NCI-H446 treated with DMSO at 0.1 percent for 48 hours (cell line): ENCODE measurements around the gene PCSK7.
"Not testable (repeated sequence)": the region's sequence is repeated elsewhere in the genome, so short reads cannot be mapped to it uniquely, and the experiment has no call there.

Experiments used
- DNase-seq: peaks from one replicate; lab custom pipeline; 2025; lab: John Stamatoyannopoulos, UW

The PCSK7 gene

GRCh38 chr11:117217141-117218084 lies 14.5 kb downstream of the PCSK7 start:
- DNase-seq, result no peak

DNA sequence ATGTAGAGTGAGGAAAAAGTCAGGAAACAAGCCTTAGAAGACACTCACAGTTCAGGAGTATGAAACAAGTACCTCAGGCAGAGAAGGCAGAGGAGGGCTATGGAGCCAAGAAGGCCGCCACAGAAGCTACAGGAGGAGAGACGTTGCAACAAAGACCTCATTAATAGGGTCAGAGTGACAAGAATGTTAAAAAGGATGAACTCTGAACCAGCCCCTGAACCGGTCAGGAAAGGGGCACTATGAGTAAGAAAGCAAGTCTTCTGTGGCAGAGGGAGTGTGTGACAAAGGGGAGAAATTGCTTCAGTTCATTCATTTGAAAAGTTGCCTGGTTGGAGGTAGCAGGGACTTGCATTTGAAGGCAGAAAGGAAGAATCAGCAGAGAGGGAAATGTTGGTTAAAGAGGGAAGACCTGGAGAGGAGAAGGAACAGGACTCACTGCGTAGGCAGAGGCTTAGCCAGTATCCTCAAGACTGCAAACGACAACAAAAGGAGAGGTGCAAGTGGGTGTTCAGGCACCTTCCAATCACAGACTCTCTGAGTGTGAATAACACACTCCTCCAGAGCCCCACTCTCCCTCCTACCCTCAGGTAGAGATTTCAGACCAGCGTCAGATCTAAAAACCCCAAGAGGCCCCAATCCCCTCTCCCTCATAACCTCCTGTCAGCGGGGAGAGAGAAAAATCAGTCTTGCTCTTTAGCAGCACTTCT lies 17.3 kb downstream of the PCSK7 start:
- DNase-seq, result no peak

DNA sequence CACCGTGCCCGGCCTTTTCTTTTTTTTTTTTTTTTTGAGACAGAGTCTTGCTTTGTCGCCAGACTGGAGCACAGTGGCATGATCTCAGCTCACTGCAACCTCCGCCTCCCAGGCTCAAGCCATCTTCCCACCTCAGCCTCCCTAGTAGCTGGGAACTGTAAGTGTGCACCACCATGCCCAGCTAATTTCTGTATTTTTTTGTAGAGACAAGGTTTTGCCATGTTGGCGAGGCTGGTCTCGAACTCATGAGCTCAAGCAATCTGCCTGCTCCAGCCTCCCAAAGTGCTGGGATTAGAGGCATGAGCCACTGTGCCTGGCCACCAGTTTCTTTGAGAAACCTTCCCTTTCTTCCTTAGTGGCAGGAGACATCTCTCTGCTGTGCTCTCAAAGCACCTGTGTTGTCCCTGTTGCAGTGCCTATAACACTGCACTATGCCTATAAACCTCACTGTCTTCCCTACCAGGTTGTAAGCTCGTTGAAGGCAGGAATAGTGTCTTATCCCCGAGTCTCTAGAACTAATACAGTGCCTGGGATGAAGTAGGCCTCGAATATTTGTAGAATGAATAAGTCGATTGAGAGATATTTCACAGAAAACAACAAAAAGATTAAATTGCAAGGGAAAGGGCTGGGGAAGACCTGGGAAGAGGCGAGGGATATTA lies 19.0 kb downstream of the PCSK7 start:
- DNase-seq, result no peak

- no peak for DNase-seq
Observed at GRCh38 chr11:117210620-117211019, 21.3 kb downstream of the PCSK7 start.

GRCh38 chr11:117209351-117210125 lies 22.3 kb downstream of the PCSK7 start:
- not testable (repeated sequence) for DNase-seq

GRCh38 chr11:117208710-117209109 lies 23.2 kb downstream of the PCSK7 start:
- DNase-seq, result not testable (repeated sequence)

DNA sequence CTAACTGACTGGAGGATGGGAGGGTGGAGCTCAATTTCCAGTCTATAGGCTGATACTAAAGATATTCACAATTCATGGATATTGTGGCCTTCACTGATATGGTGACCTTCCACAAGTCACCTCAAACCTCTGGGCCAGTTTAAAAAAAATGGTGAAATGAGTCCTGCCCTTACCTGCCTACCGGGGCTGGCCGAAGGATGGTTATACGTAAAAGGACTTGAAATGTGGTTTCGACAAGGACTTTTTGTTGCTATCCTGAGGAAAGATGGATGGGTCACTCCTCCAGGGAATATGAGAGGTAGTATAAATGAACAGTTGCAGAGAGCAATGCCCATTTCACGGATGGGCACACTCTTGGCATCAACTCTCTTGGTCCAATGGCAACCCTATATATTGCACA lies 24.4 kb downstream of the PCSK7 start:
- not testable (repeated sequence) for DNase-seq

DNA sequence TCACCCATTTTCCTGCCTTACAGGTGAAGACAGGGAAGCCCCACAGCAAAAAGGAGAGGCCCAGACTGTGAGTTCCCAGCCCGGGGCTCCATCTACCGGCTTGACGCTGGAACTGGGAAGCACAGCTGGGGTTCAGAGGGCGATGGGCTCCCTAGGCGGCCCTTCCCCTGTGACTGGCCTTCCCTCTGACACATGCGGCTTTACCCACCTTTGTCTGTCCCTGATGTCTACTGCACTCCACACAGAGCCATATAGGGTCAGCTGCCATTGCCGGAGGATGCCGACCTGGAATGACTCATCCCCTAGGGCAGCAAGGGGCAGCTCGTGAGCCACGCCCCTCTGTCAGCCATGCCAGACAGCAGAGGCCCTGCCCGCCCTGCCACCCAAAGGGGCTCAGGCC lies 25.0 kb downstream of the PCSK7 start:
- DNase-seq, result not testable (repeated sequence)

GRCh38 chr11:117206111-117206510 lies 25.8 kb downstream of the PCSK7 start:
- DNase-seq, result not testable (repeated sequence)

DNA sequence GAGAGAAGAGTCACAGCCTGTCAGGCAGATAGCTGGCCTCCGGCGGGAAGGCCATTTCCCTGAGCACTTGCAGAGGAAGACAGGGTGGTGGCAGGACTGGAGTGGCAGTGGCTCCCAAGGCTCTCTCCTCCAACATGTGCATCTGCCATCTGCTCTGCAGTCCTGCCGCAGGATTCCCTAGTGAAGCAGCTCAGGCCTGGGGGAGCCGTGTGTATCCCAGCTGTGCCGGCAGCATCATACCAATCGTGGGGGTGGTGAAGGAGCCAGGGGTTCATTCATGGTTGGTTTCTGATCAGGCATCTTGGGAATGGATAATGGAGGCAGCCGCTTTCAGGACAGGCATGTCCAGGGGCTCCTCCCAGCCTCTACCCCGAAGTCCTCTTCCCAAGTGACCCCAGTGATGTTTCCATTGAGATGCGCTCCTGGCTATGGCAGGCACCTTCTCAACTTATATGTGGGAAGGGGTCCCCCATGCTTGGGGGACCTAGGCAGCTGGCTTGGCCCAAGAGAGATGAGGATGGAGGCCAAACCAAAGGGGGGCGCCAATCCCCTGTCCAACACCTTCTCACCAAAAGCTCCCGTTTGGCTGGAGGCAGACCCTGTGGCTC lies 26.6 kb downstream of the PCSK7 start:
- no peak for DNase-seq

- DNase-seq, result no peak
Observed at GRCh38 chr11:117204283-117205080, 27.4 kb downstream of the PCSK7 start.

GRCh38 chr11:117203069-117203407 lies 28.8 kb downstream of the PCSK7 start:
- DNase-seq, result no peak

DNA sequence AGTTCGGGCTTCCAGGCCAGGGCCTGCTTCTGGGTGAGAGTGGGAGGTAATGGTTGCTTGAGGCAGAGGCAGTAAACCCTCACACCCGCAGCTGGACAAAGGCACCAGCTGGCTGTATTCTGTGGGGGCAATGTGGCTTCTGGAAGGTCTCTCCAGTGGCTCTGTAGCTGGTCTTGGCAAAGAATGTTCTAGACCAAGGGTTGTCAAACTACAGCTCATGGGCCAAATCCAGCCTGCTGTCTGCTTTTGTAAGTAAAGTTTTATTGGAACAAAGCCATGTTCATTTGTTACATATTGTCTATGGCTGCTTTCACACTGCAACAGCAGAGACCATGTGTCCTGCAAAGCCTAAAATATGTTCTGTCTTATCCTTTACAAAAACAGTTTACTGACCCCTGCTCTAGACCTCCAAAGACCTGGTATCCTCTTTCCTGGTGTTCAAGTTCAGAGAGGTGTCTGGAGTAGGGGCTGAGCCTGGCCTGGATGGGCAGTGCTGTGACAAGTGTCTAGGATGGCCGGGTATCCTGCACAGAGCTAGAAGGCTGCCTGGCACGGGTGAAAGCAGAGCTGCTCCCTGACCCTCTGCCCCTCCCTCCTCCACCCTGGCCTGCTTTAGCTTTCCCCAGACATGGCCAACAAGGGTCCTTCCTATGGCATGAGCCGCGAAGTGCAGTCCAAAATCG lies 29.3 kb downstream of the PCSK7 start:
- DNase-seq, result no peak

- no peak for DNase-seq
Observed at GRCh38 chr11:117201658-117202305, 30.1 kb downstream of the PCSK7 start.

GRCh38 chr11:117200813-117201657 lies 30.8 kb downstream of the PCSK7 start:
- DNase-seq, result no peak

GRCh38 chr11:117199916-117200812 lies 31.7 kb downstream of the PCSK7 start:
- no peak for DNase-seq
